ENCODE data around the gene ZMYND8.
"Not testable (repeated sequence)": the region's sequence is repeated elsewhere in the genome, so short reads cannot be mapped to it uniquely, and the experiment has no call there.

ZMYND8 gene

GRCh38 chr20:47209982-47210381 is 146.5 kb downstream of the ZMYND8 start:
- H3K4me3 ChIP-seq (ENCODE audit: low read length) = no peak overlapping the region
- TF ChIP-seq CTCF (conservative IDR thresholded peaks at IDR 0.05; ENCODE audit: low read length) = no peak
- no peak for DNase-seq (ENCODE audit: low read depth)

- no peak for DNase-seq (ENCODE audit: low read depth)
- H3K4me3 ChIP-seq (ENCODE audit: low read length) = no peak overlapping the region
- no peak for TF ChIP-seq CTCF (conservative IDR thresholded peaks at IDR 0.05; ENCODE audit: low read length)
Observed at GRCh38 chr20:47208534-47209174, 147.8 kb downstream of the ZMYND8 start.

GRCh38 chr20:47206962-47207641 is 149.4 kb downstream of the ZMYND8 start:
- no peak for TF ChIP-seq CTCF (conservative IDR thresholded peaks at IDR 0.05; ENCODE audit: low read length)
- H3K4me3 ChIP-seq (ENCODE audit: low read length) = no peak overlapping the region

GRCh38 chr20:47206552-47206951 is 149.9 kb downstream of the ZMYND8 start:
- H3K4me3 ChIP-seq (ENCODE audit: low read length); DNase-seq (ENCODE audit: low read depth): not testable (repeated sequence)

More at GRCh38 chr20:47206962-47207641, 149.4 kb downstream of the ZMYND8 start:
- DNase-seq (ENCODE audit: low read depth) = no peak

GRCh38 chr20:47205577-47206123 is 150.8 kb downstream of the ZMYND8 start:
- H3K4me3 ChIP-seq (ENCODE audit: low read length) = no peak overlapping the region
- peak; percentile 76 for DNase-seq (ENCODE audit: low read depth)
- peak; percentile 74 for TF ChIP-seq CTCF (conservative IDR thresholded peaks at IDR 0.05; ENCODE audit: low read length)

GRCh38 chr20:47204850-47205122 is 151.7 kb downstream of the ZMYND8 start:
- not testable (repeated sequence) for H3K4me3 ChIP-seq (ENCODE audit: low read length); DNase-seq (ENCODE audit: low read depth)

GRCh38 chr20:47204008-47204849 is 152.3 kb downstream of the ZMYND8 start:
- DNase-seq (ENCODE audit: low read depth) = peak; percentile 43

More at GRCh38 chr20:47204008-47204849, 152.3 kb downstream of the ZMYND8 start:
- no peak overlapping the region for H3K4me3 ChIP-seq (ENCODE audit: low read length)
- TF ChIP-seq CTCF (conservative IDR thresholded peaks at IDR 0.05; ENCODE audit: low read length) = no peak
